Vagina (tissue), 2 donors: Measurements from ENCODE around the gene RPA3.
"Not testable (repeated sequence)": the region's sequence is repeated elsewhere in the genome, so short reads cannot be mapped to it uniquely, and the experiment has no call there.

ENCODE experiments used
- POLR2A ChIP-seq, 2 donors: fragments of 450-650 bp; IDR thresholded peaks; one replicate each; pipeline ENCODE4 v1.6.1; 2017; ENCODE audit warnings: antibody characterized with exemption in 2 of 2, mild to moderate bottlenecking in 2 of 2, moderate library complexity in 2 of 2
- TF ChIP-seq, protein P1 (sequence below), 3 experiments: fragments of 450-650 bp in 2 of 3; fragments of 200-600 bp in 1 of 3; sonication (generic) in 1 of 3; IDR thresholded peaks; one replicate each; pipeline ENCODE4 v1.5.1; 2017 to 2019; ENCODE audit warnings: antibody characterized with exemption in 3 of 3, mild to moderate bottlenecking in 2 of 3, moderate library complexity in 2 of 3

DNA sequence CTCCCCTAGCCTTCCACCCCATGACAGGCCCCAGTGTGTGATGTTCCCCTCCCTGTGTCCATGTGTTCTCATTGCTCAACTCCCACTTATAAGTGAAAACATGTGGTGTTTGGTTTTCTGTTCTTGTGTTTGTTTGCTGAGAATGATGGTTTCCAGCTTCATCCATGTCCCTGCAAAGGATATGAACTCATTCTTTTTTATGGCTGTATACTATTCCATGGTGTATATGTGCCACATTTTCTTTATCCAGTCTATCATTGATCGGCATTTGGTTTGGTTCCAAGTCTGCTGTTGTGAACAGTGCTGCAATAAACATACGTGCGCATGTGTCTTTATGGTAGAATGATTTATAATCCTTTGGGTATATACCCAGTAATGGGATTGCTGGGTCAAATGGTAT, 61.9 kb downstream of the RPA3 start:
- TF ChIP-seq POLR2A (IDR thresholded peaks at IDR 0.05): not testable (repeated sequence)
- TF ChIP-seq, protein P1, sequence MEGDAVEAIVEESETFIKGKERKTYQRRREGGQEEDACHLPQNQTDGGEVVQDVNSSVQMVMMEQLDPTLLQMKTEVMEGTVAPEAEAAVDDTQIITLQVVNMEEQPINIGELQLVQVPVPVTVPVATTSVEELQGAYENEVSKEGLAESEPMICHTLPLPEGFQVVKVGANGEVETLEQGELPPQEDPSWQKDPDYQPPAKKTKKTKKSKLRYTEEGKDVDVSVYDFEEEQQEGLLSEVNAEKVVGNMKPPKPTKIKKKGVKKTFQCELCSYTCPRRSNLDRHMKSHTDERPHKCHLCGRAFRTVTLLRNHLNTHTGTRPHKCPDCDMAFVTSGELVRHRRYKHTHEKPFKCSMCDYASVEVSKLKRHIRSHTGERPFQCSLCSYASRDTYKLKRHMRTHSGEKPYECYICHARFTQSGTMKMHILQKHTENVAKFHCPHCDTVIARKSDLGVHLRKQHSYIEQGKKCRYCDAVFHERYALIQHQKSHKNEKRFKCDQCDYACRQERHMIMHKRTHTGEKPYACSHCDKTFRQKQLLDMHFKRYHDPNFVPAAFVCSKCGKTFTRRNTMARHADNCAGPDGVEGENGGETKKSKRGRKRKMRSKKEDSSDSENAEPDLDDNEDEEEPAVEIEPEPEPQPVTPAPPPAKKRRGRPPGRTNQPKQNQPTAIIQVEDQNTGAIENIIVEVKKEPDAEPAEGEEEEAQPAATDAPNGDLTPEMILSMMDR (IDR thresholded peaks at IDR 0.05): not testable (repeated sequence)
